Limb (tissue), 2 donors: ENCODE measurements around the gene CPN2.
A peak's percentile ranks its signal among the peaks of the same experiment; 100 is the strongest.

Experiments used
- DNase-seq, 2 donors: peaks; one replicate each; pipeline ENCODE4 v3.0.0-alpha.2; 2016; ENCODE audit errors: extremely low spot score in 2 of 2

Gene CPN2

GRCh38 chr3:194329583-194329965, 21.6 kb downstream of the CPN2 start:
- DNase-seq: peak in 1 of 2 donors; percentile 55

- no peak for DNase-seq
Observed at GRCh38 chr3:194328942-194329582, 22.1 kb downstream of the CPN2 start.

GRCh38 chr3:194328053-194328657, 23.0 kb downstream of the CPN2 start:
- peak in 1 of 2 donors; percentile 59 for DNase-seq

DNA sequence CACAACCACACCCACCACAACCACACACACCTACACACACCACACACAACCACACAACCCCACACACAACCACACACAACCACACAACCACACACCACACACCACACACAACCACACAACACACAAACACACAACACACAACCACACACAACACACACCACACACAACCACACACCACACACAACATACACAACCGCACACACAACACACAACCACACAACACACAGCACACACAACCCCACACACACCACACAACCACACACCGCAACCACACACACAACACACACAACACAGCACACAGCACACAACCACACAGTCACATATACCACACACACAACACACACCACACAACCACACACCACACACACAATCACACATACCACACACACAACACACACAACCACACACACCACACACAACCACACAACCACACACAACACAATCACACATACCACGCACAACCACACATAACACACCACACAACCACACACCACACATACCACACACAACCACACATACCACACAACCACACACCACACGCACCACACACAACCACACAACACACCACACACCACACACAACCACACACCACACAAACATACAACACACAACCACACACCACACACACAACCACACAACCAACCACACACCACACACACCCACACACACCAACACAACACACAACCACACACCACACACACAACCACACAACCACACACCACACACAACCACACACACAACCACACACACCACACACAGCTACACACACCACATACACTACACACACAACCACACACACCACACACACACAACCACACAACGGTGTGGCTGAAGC, 23.7 kb downstream of the CPN2 start:
- DNase-seq: peak in 1 of 2 donors; percentile 55

DNA sequence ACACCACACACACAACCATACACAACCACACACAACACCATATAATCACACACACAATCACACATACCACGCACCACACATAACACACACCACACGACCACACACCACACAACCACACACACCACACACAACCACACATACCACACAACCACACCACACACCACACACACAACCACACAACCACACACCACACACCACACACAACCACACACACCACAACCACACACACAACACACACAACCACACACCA, 24.2 kb downstream of the CPN2 start:
- DNase-seq: no peak

GRCh38 chr3:194326192-194326967, 24.7 kb downstream of the CPN2 start:
- DNase-seq: no peak

- DNase-seq: no peak
Observed at GRCh38 chr3:194325424-194326153, 25.5 kb downstream of the CPN2 start.

DNA sequence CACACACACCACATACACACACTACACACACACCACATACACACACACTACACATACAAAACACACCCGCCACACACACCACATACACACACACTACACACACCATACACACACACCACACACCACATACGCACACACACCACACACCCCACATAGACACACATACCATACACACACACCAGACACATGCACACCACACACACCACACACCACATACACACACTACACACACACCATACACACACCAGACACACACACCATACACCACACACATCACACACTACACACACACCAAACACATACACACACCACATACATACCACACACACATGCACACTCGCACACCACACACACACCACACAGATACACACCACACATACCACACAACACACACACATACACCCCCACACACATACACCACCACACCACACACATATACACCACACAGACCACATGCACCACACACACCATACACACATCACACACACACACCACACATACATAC, 26.3 kb downstream of the CPN2 start:
- no peak for DNase-seq

GRCh38 chr3:194323785-194324735, 27.1 kb downstream of the CPN2 start:
- DNase-seq: peak in 1 of 2 donors; percentile 74

DNA sequence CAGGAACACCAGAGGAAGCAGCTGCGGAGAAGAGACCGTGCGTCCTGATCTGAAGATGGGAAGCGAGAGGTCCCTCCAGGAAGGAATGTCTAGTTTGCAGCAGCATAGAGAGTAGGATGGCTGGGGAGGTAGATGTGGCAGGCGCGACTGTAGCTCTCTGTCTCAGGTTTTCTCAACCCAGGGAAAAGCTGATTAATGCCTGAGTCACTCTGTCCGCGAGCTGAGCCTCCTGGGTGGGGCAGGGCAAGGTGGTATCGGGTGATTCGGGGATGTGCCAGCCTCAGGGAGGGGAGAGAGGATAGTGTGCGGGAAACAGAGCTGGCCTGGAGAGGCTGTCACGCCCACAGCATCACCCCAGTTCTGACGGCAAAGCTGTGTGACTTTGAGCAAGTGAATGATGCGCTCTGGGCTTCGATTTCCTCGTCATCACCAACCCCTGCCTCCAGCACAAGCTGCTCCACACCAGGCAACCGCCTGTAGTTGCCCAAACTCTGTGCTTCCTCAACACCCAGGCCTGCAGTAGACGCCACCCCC, 28.4 kb downstream of the CPN2 start:
- no peak for DNase-seq

DNA sequence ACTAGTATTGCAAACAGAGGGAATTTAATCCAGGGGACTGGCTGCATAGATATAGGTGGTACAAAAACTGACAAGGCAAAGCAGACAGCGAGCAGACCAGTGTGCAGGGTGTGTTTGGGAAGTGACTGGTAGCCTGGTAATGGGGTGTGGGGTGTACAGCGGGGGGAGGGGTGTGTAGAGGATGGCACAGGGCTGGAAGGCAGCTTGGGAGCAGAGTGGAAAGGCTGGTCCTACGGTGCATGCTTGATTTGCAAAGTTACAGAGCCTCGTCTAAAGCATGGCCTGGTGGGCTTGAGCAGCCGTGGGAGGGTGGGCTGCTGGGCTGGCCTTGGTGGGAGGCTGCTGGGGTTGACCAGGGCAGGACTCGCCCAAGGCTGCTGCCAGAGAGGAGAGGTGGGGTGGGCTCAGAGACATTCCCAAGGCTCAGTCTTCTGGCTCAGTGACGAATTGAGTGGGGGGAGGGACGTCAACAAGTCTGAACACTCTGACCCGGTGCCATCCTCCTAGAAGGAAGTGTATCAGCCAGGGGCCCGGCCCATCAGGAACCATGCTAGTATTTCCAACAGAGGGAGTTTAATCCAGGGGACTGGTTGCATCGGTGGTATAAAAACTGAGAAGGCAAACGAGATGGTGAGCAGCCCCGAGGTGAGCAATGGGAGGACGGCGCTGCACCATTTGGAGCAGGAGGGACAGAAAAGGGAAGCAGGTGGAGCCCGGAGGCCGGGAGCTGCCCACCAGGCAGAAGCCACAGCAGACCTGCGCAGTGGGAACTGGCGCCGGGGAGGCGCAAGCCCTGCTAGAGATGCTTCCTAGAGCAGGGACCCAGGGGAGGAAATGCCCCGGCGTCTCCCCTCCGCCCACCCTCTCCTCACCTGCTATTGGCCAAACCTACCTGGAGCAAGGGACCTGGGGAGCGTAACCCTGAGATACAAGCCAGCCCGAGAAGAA, 29.2 kb downstream of the CPN2 start:
- DNase-seq: no peak

- no peak for DNase-seq
Observed at GRCh38 chr3:194320744-194321243, 30.3 kb downstream of the CPN2 start.

GRCh38 chr3:194320100-194320499, 31.0 kb downstream of the CPN2 start:
- DNase-seq: no peak

GRCh38 chr3:194318511-194319161, 32.5 kb downstream of the CPN2 start:
- no peak for DNase-seq

DNA sequence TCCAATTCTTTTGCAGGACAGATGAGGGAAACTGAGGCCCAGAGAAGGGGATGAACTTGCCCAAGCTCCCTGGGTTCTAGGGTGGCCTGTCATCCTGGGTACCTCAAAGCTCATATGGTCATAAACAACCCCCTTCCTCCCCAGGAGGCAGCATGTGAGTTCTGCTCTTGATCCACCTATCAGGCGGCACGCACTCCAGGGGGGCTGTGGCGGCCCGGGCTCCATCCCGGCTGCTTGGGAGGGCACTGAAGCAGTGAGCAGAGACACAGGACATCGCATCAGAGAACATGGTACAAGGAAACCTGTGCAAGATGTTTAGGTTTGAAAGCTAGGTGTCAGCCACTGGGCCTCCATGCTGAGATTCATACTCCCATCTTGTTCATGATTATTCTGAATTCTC, 34.2 kb downstream of the CPN2 start:
- no peak for DNase-seq

- DNase-seq: no peak
Observed at GRCh38 chr3:194315965-194316361, 35.2 kb downstream of the CPN2 start.

DNA sequence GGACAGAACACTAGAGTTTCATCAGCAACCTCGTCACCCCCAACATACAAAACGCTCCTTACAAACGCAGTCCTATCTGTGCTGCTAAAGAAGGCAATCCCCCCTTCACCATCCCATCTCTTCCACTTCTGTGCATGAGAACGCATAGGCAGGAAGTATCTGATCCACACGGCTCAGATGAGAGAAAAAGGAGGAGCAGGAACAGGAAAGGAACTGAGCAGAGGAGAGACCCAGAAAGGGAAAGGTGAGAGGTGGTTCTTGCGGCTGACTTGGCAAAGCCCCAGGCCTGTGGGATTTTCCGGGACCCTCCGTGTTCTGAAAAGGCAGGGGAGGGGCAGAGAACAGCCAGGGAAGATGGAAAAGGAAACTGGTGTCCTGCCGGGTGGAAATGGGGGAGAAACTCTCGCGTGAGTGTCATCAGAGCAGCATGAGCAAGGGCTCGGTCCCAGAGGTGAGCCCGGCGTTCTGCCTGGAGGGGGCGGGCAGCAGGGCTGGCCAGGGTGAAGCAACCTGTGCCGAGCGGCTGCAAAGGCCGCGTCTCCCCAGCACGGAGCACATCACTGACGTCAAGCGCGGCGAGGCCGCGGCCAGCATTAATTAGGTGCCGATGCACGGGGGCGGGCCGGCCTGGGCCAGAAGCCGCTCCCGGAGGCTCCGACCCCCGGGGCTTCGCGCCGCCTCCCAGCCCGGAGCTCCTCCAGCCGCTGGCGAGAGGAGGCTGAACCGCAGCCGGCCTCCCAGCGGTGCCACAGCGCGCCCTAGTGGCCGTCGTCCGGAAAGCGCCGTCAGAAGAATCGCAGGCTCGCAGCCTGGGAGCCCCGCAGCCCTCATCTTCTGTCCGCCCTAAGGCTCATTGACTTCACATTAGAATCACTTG, 35.8 kb downstream of the CPN2 start:
- peak; percentile 80 to 95 for DNase-seq
